K562 (cell line): ENCODE results near the gene NDUFV3.

Experiments
- ARID3A ChIP-seq: IDR thresholded peaks from 2 replicates; pipeline ENCODE4 v1.6.1; 2012; ENCODE audit warnings: low read depth, low read length, improper control_type of control experiment, borderline replicate concordance
- FOXJ3 ChIP-seq: sonication (generic); formaldehyde crosslinking; IDR thresholded peaks from 2 replicates; pipeline ENCODE4 v1.4.0; 2020; ENCODE audit warnings: mild to moderate bottlenecking, missing genetic modification reagents
- MAX ChIP-seq: sonication (generic); formaldehyde crosslinking; IDR thresholded peaks from 2 replicates; pipeline ENCODE4 v1.9.0; 2022; ENCODE audit warnings: mild to moderate bottlenecking, missing genetic modification reagents
- ZEB2 ChIP-seq: fragments of 450-650 bp; IDR thresholded peaks from 2 replicates; pipeline ENCODE4 v1.6.1; 2016
- ZNF695 ChIP-seq: fragments of 450-650 bp; formaldehyde crosslinking; IDR thresholded peaks from 2 replicates; pipeline ENCODE4 v1.4.0; 2020; ENCODE audit warnings: mild to moderate bottlenecking, moderate library complexity
- TF ChIP-seq, protein P1 (sequence below): sonication (generic); formaldehyde crosslinking; IDR thresholded peaks from 2 replicates; pipeline ENCODE4 v1.8.1; 2023; ENCODE audit warnings: mild to moderate bottlenecking, missing genetic modification reagents
- TF ChIP-seq, protein P2 (sequence below): sonication (generic); formaldehyde crosslinking; IDR thresholded peaks from 2 replicates; pipeline ENCODE4 v1.8.1; 2023; ENCODE audit warnings: mild to moderate bottlenecking, missing genetic modification reagents

DNA sequence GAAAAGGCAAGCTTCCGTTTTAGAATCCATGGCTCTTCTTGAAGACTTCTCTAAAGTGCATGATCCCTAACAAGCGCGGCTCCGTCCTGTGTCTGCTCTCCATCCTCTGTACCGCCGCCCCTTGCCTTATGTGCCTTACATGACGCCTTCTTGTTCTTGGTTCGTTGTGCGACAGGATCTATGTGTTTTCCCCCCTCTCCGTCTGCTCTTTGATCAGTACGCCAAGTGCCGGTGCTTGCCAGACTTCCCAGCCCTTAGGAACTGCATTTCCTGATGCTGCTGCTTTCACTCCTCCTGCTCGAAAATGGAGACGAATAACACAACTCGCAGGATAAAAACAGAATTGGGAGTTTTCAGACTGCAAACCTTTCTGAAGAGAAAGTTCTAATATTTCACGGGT lies 13.1 kb downstream of the NDUFV3 start:
- TF ChIP-seq ZEB2 (no peak), FOXJ3 (no peak), ARID3A (no peak), ZNF695 (CRISPR knock-in tag) (no peak), MAX (CRISPR knock-in tag) (no peak)
- TF ChIP-seq, protein P1, sequence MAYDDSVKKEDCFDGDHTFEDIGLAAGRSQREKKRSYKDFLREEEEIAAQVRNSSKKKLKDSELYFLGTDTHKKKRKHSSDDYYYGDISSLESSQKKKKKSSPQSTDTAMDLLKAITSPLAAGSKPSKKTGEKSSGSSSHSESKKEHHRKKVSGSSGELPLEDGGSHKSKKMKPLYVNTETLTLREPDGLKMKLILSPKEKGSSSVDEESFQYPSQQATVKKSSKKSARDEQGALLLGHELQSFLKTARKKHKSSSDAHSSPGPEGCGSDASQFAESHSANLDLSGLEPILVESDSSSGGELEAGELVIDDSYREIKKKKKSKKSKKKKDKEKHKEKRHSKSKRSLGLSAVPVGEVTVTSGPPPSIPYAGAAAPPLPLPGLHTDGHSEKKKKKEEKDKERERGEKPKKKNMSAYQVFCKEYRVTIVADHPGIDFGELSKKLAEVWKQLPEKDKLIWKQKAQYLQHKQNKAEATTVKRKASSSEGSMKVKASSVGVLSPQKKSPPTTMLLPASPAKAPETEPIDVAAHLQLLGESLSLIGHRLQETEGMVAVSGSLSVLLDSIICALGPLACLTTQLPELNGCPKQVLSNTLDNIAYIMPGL (CRISPR knock-in tag), result no peak
- TF ChIP-seq, protein P2, sequence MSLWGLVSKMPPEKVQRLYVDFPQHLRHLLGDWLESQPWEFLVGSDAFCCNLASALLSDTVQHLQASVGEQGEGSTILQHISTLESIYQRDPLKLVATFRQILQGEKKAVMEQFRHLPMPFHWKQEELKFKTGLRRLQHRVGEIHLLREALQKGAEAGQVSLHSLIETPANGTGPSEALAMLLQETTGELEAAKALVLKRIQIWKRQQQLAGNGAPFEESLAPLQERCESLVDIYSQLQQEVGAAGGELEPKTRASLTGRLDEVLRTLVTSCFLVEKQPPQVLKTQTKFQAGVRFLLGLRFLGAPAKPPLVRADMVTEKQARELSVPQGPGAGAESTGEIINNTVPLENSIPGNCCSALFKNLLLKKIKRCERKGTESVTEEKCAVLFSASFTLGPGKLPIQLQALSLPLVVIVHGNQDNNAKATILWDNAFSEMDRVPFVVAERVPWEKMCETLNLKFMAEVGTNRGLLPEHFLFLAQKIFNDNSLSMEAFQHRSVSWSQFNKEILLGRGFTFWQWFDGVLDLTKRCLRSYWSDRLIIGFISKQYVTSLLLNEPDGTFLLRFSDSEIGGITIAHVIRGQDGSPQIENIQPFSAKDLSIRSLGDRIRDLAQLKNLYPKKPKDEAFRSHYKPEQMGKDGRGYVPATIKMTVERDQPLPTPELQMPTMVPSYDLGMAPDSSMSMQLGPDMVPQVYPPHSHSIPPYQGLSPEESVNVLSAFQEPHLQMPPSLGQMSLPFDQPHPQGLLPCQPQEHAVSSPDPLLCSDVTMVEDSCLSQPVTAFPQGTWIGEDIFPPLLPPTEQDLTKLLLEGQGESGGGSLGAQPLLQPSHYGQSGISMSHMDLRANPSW, result no peak
